Bronchial epithelial cell (primary cell): ENCODE results near the gene SH3BP1. TPM values are rescaled to one million over a fixed set of nuclear protein-coding genes. Genes with fewer than 3 reads are reported as not detected.
A peak's percentile ranks its signal among the peaks of the same experiment; 100 is the strongest.

Source experiments
- DNase-seq: peaks from one replicate; pipeline ENCODE4 v3.0.0-alpha.2; 2010; ENCODE audit warnings: low read depth
- FAIRE-seq: peaks from 2 replicates; lab custom pipeline; 2011; peaks lifted over from hg19 to GRCh38; lab: Jason Lieb, UNC
- H3K27me3 ChIP-seq: 2 replicates; pipeline ENCODE4 v1.5.1; 2011; ENCODE audit warnings: low read length; ENCODE audit not compliant: control insufficient read depth, insufficient read depth
- H3K36me3 ChIP-seq: 2 replicates; pipeline ENCODE4 v1.5.1; 2011; ENCODE audit warnings: low read length; ENCODE audit not compliant: control insufficient read depth, insufficient read depth
- H3K4me3 ChIP-seq: 2 replicates; pipeline ENCODE4 v1.5.1; 2011; ENCODE audit warnings: mild to moderate bottlenecking, low read depth, low read length, control low read depth
- CTCF ChIP-seq: IDR thresholded peaks from 2 replicates; pipeline ENCODE4 v1.5.1; 2011; ENCODE audit warnings: mild to moderate bottlenecking, moderate library complexity, low read length, control low read depth, inconsistent platforms; ENCODE audit not compliant: insufficient read depth, severe bottlenecking
- total RNA-seq: library from RNA; depleted of rRNA; stranded (reverse); fragments of >200 nt; gene quantifications from 2 replicates; pipeline ENCODE4 v1.2.1, GENCODE V29; 2014

SH3BP1 gene
- total RNA-seq, 1 donor from 2014 or later = 15.5 TPM

DNA sequence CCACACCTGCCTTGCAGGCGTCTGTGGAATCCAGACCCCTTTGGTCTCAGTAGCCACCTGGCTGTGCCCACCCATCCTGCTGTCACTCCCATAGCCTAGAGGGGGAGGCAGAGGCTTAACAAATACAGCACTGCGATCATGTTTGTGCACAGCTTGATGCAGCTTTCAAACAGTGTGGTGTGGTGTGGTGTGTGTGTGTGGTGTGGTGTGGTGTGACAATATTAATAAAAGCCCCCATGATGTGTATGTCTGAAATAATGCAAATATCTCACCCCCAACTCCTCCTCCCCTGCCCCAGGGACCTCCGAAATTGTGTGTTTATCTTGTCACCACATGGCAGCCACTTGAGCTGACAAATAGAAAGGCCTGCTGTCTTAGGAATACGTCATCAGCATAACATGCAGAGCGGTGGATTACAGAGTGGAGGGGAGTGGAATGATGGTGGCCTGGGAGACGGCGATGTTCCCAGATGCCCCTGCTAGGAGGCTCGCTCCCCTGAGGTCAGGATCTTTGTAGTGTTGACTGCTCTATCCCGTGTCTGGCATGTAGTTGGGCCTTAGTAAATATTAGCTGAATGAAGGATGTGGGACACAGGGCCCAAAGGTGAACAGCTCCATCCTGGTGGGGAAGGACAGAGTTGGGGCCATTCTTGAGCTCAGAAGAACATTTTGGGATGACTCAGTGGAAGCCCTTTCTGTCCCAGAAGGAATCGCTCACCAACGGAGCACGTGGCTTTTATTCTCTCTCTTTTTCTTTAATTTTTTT, 21.9 kb downstream of the SH3BP1 start:
- no peak for DNase-seq
- FAIRE-seq = no peak
- H3K4me3 ChIP-seq = no peak overlapping the region
- peaks cover 2% of the 10 kb centered on the region for H3K36me3 ChIP-seq
- H3K27me3 ChIP-seq = no peaks in the 10 kb centered on the region
- peak; percentile 36 for TF ChIP-seq CTCF

DNA sequence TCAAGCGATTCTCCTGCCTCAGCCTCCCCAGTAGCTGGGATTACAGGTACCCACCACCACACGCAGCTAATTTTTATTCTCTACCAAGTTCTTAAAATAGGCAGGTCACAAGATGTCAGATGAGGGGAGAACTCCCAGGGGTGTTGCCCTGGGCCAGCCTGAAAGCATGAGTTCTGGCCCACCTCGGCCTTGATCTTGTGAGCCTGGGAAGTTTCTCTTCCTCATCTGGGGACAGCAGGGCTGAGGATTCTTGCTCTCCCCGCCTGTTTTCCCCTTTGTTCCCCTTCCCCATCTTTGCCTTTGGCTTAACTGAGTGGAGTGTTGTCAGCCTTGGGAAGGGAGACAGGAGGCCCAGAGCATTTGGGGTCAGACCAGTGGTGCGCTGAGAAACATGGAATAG, 22.6 kb downstream of the SH3BP1 start:
- FAIRE-seq (no peak), DNase-seq (no peak)
- TF ChIP-seq CTCF = no peak
- H3K36me3 ChIP-seq = peaks cover 2% of the 10 kb centered on the region
- no peak overlapping the region for H3K4me3 ChIP-seq
- H3K27me3 ChIP-seq = no peaks in the 10 kb centered on the region

DNA sequence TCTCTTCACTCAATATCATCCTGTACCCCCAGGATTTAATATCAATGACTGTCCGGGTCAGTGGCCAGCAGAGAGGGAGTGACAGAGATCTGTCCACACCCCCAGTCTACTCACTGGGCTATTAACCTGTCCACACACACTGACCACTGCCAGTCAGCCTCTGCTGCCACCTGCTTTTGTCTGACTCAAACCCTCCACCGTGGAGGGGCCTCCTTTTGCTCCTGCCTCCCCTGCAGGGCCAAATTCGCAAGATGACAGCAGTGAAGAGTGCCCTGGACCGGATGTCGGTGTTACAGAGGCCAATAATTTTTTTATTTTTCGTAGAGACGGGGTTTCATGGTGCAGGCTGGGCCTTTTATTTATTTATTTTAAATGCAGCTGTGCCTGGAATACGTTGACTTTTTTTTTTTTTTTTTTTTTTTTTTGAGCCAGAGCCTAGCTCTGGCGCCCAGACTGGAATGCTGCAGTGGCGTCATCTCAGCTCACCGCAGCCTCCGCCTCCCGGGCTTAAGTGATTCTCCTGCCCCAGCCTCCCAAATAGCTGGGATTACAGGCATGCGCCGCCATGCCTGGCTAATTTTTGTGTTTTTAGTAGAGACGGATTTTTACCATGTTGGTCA, 24.2 kb downstream of the SH3BP1 start:
- no peak for TF ChIP-seq CTCF
- FAIRE-seq = no peak
- no peaks in the 10 kb centered on the region for H3K27me3 ChIP-seq

GRCh38 chr22:37664249-37665101, 25.0 kb downstream of the SH3BP1 start:
- DNase-seq (no peak), FAIRE-seq (no peak)
- peaks cover 2% of the 10 kb centered on the region for H3K36me3 ChIP-seq
- no peak overlapping the region for H3K4me3 ChIP-seq
- no peaks in the 10 kb centered on the region for H3K27me3 ChIP-seq
- no peak for TF ChIP-seq CTCF

More for the DNA sequence above, 24.2 kb downstream of the SH3BP1 start:
- Histone ChIP-seq H3K4me3 (no peak overlapping the region), H3K36me3 (peaks cover 2% of the 10 kb centered on the region)
- no peak for DNase-seq

- FAIRE-seq (peak; percentile 50), DNase-seq (no peak)
- no peak overlapping the region for H3K4me3 ChIP-seq
- peaks cover 2% of the 10 kb centered on the region for H3K36me3 ChIP-seq
- H3K27me3 ChIP-seq = no peaks in the 10 kb centered on the region
- no peak for TF ChIP-seq CTCF
Measured at GRCh38 chr22:37665487-37665886, 26.0 kb downstream of the SH3BP1 start.
